Measurements from ENCODE around the gene SIGLEC11.
A peak's percentile ranks its signal among the peaks of the same experiment; 100 is the strongest.
"Not testable (repeated sequence)": the region's sequence is repeated elsewhere in the genome, so short reads cannot be mapped to it uniquely, and the experiment has no call there.

SIGLEC11 gene

GRCh38 chr19:49949742-49950589 lies 11.0 kb downstream of the SIGLEC11 start:
- no peak for DNase-seq (ENCODE audit: extremely low read depth, insufficient read length)
- Histone ChIP-seq H3K27me3 (replicated peaks; ENCODE audit: control insufficient read depth, insufficient read depth, low read length) (no peaks in the 10 kb centered on the region), H3K36me3 (ENCODE audit: control insufficient read depth, insufficient read depth, low read length) (no peaks in the 10 kb centered on the region), H3K4me3 (replicated peaks; ENCODE audit: low read depth, low read length) (no peak overlapping the region)
- TF ChIP-seq CTCF (IDR thresholded peaks at IDR 0.05; ENCODE audit: insufficient read depth, low read length, poor library complexity, severe bottlenecking): no peak

GRCh38 chr19:49946415-49946814 lies 14.6 kb downstream of the SIGLEC11 start:
- TF ChIP-seq CTCF (IDR thresholded peaks at IDR 0.05; ENCODE audit: insufficient read depth, low read length, poor library complexity, severe bottlenecking): no peak
- no peaks in the 10 kb centered on the region for H3K36me3 ChIP-seq (ENCODE audit: control insufficient read depth, insufficient read depth, low read length)
- H3K27me3 ChIP-seq (replicated peaks; ENCODE audit: control insufficient read depth, insufficient read depth, low read length): no peaks in the 10 kb centered on the region
- DNase-seq (ENCODE audit: extremely low read depth, insufficient read length): no peak
- no peak overlapping the region for H3K4me3 ChIP-seq (replicated peaks; ENCODE audit: low read depth, low read length)

GRCh38 chr19:49944567-49944966 lies 16.4 kb downstream of the SIGLEC11 start:
- H3K36me3 ChIP-seq (ENCODE audit: control insufficient read depth, insufficient read depth, low read length); H3K27me3 ChIP-seq (replicated peaks; ENCODE audit: control insufficient read depth, insufficient read depth, low read length); H3K4me3 ChIP-seq (replicated peaks; ENCODE audit: low read depth, low read length); DNase-seq (ENCODE audit: extremely low read depth, insufficient read length): not testable (repeated sequence)

GRCh38 chr19:49940482-49940791 lies 20.5 kb downstream of the SIGLEC11 start:
- Histone ChIP-seq H3K36me3 (ENCODE audit: control insufficient read depth, insufficient read depth, low read length) (no peaks in the 10 kb centered on the region), H3K4me3 (replicated peaks; ENCODE audit: low read depth, low read length) (no peak overlapping the region)

GRCh38 chr19:49939721-49940481 lies 21.1 kb downstream of the SIGLEC11 start:
- Histone ChIP-seq H3K27me3 (replicated peaks; ENCODE audit: control insufficient read depth, insufficient read depth, low read length) (no peaks in the 10 kb centered on the region), H3K4me3 (replicated peaks; ENCODE audit: low read depth, low read length) (no peak overlapping the region), H3K36me3 (ENCODE audit: control insufficient read depth, insufficient read depth, low read length) (no peaks in the 10 kb centered on the region)
- TF ChIP-seq CTCF (IDR thresholded peaks at IDR 0.05; ENCODE audit: insufficient read depth, low read length, poor library complexity, severe bottlenecking): peak; percentile 33
- DNase-seq (ENCODE audit: extremely low read depth, insufficient read length): no peak

More at GRCh38 chr19:49940482-49940791, 20.5 kb downstream of the SIGLEC11 start:
- no peaks in the 10 kb centered on the region for H3K27me3 ChIP-seq (replicated peaks; ENCODE audit: control insufficient read depth, insufficient read depth, low read length)
- DNase-seq (ENCODE audit: extremely low read depth, insufficient read length): no peak
- no peak for TF ChIP-seq CTCF (IDR thresholded peaks at IDR 0.05; ENCODE audit: insufficient read depth, low read length, poor library complexity, severe bottlenecking)

- H3K4me3 ChIP-seq (replicated peaks; ENCODE audit: low read depth, low read length): no peak overlapping the region
- H3K27me3 ChIP-seq (replicated peaks; ENCODE audit: control insufficient read depth, insufficient read depth, low read length): no peaks in the 10 kb centered on the region
- DNase-seq (ENCODE audit: extremely low read depth, insufficient read length): no peak
- no peaks in the 10 kb centered on the region for H3K36me3 ChIP-seq (ENCODE audit: control insufficient read depth, insufficient read depth, low read length)
- no peak for TF ChIP-seq CTCF (IDR thresholded peaks at IDR 0.05; ENCODE audit: insufficient read depth, low read length, poor library complexity, severe bottlenecking)
These were observed 22.3 kb downstream of the SIGLEC11 start for GRCh38 chr19:49938662-49939061.
